IPS-NIHi7 (cell line): ENCODE data around the gene GANAB.
"Not testable (repeated sequence)": the region's sequence is repeated elsewhere in the genome, so short reads cannot be mapped to it uniquely, and the experiment has no call there.

Experiments
- DNase-seq: peaks from one replicate; pipeline ENCODE4 v3.0.0; 2012; ENCODE audit warnings: mixed read lengths; ENCODE audit errors: extremely low spot score

The GANAB gene

DNA sequence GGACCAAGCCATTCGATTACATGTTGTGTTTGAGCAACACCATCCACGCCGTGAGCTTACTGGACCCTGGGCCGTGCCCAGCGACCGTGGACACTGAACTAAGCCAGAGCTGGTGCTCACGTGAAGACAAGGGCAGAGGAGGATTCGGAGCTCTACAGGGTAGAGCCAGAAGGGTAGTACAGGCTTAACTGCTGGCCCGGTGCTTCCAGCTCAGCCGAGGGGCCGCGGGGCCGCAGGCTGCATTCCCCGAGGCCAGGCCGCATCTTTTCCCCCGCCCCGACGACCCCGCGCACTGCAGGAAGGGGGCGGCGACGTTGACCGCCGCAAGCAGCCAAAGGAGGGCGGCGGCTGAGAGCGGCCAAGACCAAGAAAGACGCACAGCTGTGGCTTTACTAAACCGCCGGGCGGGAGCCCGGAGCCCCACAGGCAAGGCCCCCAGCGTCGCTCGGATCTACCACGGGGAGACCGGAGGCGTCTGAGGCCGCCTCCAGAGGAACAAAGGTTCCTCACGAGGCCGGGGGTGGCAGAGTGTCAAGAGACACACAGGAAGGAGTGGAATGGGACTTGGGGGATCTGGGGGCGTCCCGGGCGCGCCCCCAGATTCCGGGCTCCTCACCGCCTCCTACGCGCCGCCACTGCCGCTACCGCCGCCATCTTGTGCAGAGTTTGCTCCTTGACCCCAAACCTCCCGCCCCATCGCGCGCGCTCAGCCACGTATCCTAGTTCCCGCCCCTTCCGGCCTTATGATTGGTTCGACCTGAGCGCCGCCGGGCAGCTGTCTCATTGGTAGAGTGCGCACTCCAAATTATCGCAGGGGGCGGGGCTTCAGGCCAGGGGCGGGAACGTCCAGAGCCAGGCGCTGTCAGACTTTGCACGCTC, at the start of gene GANAB:
GANAB (minus strand) TSS at position 668 of the 879 bp plus-strand sequence; CDS start at position 654, 14 bp downstream.
- peak; percentile 100 for DNase-seq

DNA sequence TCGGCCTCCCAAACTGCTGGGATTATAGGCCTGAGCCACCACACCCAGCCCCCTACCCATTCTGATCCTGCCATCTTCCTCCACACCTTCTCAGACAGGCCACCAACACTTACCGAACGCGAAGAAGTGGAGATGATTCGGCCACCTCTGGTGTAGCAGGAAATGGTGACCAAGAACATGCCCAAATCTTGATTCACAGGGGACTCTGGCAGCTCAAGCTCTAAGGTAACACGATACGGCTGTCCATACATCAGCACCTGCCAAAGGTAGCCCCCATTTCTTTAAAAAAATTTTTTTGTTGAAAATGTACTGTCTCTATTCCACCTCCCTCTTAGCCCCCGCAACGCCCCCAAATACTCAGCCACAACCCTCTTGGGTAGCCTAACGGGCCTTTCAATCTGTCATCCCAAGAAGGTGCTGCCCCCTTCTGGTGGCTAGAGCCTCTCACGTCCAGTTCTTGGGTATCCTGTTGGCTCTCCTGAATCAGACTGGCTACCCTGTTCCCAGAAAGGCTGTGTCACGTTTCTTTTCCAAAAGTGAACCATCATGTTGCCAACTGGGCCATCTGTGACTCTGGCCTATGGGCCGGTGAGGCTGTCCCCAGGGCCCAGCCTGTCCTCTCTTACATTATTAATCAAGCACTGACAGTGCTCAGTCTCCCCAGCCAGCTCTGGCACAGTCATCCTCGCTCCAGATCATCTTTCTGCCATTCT, 48.2 kb upstream of the GANAB start:
- peak; percentile 83 for DNase-seq

GRCh38 chr11:62693624-62694023, 47.2 kb upstream of the GANAB start:
- not testable (repeated sequence) for DNase-seq

DNA sequence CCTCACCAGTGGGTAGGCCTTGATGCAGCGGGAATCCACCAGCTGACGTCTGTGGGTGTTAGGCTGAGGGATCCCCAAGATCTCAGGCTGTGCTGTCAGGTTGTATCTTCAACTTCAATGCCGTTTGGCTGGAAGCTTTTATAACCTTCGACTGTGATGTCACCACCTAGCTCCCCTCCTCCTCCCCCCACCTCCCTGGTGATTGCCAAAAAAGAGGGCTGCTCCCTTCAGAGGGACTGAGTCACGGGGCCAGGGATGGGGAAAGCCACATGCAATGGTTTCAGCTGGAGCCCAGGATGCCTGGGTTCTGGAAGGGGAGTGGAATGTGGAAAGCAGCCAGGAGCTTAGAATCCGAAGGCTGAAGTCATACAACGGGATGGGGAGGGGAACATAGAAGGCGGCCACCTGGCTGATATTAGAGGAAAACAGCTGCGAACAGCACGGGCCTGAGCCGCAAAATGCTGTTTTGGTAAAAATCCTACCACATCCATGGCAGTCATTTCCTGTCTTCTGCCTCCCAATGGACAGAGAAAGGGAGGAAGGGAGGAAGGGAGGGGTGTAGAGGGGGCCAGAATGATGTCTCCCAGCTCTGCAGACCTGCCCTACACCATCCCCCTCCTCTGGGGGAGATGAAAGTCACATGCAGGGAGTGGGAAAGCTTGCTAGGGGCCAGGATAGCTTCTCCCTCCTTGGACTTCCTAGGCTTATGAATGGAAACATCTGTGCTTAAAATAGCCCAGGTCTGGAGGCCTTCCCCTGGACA, 43.2 kb upstream of the GANAB start, which contains the start of gene LRRN4CL:
LRRN4CL (minus strand) TSS at position 110 of the 763 bp plus-strand sequence. CDS start 1,022 bp downstream, outside the sequence.
- DNase-seq, result no peak

DNA sequence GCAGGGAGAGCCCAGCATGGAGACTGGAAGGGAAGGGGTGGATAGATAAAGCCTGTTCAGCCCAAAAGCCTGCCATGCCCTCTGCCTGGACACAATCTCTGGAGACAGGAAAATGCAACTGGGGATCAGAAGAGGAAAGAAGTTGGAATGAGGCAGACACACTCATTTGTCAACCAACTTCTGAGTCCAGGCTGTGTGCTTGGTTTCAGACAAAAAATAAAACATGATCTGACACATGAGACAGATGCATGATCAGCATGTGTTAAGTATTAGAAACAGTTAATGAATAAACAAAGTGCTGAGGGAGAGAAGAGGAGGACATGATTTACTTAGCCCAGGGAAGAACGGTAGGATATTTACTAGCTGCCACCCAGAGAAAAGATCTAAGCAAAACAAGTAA, 42.1 kb upstream of the GANAB start:
- no peak for DNase-seq

- DNase-seq, result no peak
Observed at GRCh38 chr11:62687508-62688396, 41.3 kb upstream of the GANAB start.

DNA sequence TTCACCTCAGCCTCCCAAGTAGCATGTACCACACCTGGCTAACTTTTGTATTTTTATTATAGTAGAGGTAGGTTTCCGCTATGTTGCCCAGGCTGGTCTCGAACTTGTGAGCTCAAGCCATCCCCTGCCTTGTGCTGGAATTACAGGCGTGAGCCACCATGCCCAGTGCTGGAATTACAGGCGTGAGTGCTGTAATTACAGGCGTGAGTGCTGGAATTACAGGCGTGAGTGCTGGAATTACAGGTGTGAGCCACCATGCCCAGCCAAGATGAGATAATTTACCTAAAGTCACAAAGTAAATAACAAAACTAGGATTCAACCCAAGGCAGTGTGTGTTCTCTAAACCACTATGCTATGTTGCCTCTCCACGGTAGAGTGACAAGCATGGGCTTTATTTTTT, 36.1 kb upstream of the GANAB start:
- no peak for DNase-seq

- DNase-seq, result no peak
Observed at GRCh38 chr11:62680825-62681240, 34.4 kb upstream of the GANAB start.

DNA sequence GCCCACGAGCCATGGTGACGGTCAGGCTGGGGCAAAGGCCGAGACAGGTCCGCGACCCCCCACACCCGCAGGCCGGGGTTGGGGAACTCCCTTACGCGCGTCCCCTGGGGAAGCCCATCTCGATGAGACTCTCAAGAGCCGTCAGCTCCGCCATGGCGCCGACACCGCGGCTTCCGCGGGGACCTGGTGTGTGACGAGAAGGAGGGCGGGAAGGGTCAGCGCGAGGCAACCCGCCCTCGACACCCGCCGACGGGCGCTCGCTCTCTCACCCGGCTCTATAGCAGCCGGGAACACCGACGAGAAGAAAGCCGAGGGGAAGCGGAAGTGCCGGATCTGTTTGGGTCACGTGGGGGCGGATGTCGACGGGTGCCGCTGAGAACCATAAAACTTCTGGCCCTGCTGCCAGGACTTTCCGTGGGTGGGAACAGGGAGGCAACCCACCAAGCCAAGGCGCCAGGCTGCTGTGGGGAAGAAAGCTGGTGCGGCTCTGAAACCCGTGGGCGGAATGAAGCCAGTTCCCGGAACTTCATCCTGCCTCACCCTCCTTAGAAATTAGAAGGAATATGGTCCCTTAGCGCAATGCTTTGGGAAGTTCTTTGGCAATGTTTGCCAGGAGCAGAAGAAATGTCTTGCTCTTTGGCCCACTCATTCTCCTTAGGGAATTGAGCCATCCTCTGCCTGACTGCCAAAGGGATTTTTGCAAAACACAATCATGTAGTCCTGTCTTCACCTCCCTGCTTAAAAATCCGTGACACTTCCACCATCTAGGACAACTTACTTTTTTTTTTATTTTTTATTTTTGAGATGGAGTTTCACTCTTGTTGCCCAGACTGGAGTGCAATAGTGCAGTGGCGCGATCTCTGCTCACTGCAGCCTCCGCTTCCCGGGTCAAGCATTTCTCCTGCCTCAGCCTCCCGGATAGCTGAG, 32.6 kb upstream of the GANAB start, which contains the start of gene UBXN1:
UBXN1 (minus strand) TSS at position 304 of the 927 bp plus-strand sequence; CDS start at position 154, 150 bp downstream.
- peak; percentile 89 for DNase-seq

- no peak for DNase-seq
Observed at GRCh38 chr11:62678433-62678769, 32.0 kb upstream of the GANAB start.

- no peak for DNase-seq
Observed at GRCh38 chr11:62677714-62678113, 31.3 kb upstream of the GANAB start.

DNA sequence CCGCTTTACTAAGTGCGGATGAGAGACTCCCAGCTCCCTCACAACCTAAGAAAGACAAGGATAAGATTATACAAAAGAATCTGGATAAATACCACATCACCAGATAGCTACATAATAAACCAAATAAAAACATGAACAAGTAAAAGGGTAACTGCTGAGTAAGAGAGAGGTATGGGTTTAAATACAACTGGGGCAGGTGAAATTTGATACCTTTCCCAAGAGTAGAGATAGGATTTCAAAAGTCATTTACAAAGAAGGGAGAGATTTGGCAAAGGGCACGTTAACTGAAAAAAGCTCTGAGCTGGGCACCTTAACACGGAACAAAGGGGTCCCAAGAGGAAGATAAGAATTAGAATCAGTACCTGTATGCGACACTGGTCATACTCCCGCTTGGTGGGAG, 30.7 kb upstream of the GANAB start:
- no peak for DNase-seq

DNA sequence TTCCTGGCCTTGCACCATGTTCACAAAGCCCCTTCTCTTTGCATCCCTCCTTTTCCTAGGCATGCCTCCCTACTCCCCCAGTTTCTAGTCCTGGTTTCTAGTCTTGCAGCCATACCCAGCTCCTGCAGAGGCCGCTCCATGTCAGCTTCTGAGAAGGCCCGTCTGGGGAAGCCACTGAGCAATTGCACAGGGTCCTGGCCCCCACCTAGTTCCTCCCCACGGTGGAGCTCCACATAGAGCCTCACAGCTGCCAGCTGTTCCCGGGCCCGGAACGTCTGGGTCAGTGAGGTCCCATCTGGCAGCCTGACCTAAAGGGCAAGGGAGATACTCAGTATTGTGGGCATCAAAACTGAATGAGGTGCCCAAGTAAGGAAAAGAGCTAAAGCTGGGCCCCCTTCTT, 30.3 kb upstream of the GANAB start:
- DNase-seq, result no peak

DNA sequence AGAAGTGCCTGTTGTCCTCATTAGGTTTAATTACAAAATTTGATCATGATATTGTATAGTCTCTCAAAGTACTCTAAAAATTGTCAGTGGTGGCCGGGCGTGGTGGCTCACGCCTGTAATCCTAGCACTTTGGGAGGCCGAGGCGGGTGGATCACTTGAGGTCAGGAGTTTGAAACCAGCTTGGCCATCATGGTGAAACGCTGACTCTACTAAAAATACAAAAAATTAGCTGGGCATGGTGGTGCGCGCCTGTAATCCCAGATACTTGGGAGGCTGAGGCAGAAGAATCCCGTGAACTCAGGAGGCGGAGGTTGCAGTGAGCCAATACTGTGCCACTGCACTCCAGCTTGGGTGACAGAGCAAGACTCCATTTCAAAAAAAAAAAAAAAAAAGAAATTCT, 29.0 kb upstream of the GANAB start:
- DNase-seq, result not testable (repeated sequence)

GRCh38 chr11:62673196-62673525, 26.7 kb upstream of the GANAB start:
- no peak for DNase-seq

DNA sequence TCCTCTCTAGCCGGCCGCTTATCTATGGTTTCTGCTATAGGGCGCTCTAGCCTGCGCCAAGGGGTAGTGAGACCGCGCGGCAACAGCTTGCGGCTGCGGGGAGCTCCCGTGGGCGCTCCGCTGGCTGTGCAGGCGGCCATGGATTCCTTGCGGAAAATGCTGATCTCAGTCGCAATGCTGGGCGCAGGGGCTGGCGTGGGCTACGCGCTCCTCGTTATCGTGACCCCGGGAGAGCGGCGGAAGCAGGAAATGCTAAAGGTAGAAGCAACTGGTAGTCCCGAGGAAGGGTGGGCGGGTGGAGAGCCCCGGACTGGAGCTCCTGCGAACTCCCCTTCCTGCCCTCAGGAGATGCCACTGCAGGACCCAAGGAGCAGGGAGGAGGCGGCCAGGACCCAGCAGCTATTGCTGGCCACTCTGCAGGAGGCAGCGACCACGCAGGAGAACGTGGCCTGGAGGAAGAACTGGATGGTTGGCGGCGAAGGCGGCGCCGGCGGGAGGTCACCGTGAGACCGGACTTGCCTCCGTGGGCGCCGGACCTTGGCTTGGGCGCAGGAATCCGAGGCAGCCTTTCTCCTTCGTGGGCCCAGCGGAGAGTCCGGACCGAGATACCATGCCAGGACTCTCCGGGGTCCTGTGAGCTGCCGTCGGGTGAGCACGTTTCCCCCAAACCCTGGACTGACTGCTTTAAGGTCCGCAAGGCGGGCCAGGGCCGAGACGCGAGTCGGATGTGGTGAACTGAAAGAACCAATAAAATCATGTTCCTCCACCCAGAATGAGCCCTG, 25.4 kb upstream of the GANAB start, which contains the start of the genes LBHD1 and UQCC3:
LBHD1 (minus strand) TSS at position 660 of the 782 bp plus-strand sequence. CDS start 2,236 bp downstream, outside the sequence.
UQCC3 (plus strand) TSS at position 66 of the 782 bp plus-strand sequence; CDS start at position 139, 73 bp downstream.
- peak; percentile 78 for DNase-seq

DNA sequence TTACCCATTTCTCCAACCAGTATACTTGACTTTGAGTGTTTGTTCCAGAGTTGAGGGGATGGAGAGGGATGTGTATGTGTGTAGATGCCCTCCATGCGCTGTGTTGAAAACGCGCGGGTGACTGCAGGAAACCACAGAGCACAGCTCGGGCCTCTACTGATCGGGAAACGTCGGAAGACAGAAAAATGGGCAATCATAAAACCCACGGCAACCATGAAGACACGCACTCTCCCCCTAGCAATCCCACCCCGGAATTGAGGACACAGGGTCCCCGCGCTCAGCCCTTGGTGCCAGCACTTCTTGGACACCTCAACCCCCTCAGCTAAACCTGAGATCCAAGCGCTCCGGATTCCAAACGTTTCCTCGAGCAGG, 24.8 kb upstream of the GANAB start:
- no peak for DNase-seq

DNA sequence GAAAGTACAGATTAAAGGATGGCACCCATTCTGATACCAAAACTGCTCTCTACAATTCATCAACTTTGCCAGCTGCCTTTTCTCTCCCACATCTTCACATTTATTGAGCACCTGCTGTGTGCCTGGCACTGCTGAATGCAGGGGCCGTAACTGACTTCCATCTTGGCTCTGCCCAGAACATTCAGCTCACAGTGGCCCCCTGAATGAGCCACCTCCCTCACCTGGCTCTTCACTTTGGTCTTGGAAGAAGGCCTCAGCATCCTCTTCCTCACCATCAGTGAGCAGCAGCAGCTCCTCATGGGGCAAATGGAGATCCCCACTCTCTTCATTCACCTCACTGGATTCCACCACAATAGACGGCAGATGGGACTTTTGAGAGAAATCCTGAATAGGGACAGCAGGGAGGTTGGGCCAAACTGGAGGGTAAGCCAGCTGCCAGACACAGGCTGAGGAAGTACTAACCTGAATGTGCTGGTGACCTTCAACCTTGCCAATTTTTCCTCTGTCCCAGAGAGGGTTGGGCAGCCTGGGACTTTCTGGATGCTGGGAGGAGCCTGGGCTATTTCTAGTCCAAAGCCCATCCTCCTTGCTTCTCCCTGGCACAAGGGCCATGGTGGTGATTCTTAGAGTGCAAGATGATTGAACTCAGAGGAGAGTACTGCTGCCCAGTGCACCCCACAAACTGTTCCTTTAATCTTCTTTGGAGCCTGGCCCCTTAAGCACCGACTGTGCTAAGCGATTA, 23.2 kb upstream of the GANAB start:
- no peak for DNase-seq
